Superior temporal gyrus (tissue), 1 donor: ENCODE measurements around the gene SRSF12.

Experiments used
- DNase-seq: peaks from one replicate; pipeline ENCODE4 v3.0.0-alpha.2; 2016; ENCODE audit errors: extremely low spot score

SRSF12 gene

DNA sequence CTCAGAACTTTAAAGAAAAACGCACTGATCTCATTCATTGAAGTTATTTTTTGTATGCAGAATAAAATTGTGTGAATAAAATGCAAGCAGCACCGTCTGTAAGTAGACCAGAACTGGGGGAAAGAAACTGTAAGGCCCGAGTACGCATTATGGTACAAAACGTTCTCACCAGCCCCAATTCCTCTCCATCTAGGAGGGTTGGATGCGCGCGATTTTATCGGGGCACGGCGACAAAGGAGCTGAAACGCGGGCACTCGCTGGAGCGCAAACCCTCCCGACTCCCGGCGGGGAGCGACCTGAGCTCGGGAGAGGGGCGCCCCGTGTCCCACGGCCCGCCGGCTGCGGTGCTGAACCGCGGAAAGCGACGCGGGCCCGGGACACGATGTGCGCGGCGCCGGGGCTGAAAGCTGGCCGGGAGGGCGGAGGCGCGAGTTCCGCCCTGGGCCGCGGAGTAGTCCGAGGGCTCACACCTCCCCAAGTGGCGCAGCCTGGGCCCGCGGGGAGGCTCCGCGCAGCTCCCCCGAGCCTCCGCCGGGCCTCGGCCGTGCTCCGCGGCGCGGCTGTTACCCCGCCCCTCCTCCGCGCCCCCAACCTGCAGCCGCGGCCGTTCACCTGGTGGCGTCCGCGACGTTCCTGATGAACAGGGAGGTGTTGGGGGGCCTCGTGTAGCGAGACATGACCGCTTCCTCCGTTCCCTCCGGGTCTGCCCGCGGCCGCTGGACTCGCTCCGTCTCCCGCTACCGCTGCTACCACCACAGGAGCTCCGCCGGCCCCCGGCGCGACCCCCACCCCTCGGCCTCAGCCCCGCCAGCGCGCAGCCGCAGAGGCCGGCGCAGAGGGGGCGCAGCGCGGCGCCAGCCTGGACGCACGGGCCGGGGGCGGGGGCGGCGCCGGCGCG is at the start of gene SRSF12:
TSS of gene SRSF12 (minus strand) at position 861 of the 898 bp plus-strand sequence. CDS start at position 677, 184 bp downstream.
- no peak for DNase-seq

DNA sequence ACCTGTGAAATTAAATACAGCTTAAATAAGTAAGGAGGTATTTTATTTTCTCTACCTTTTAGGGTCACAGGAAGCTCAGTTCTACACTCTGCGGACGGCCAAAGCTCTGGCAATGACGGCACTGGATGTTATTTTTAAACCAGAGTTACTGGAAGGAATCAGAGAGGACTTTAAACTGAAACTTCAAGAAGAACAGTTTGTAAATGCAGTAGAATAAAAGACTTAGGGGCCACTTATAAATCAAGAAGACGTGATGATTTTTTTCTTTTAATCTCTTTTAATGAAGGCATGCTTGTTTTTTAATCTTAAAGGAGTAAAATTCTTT is 44.1 kb upstream of the SRSF12 start:
- DNase-seq: no peak

DNA sequence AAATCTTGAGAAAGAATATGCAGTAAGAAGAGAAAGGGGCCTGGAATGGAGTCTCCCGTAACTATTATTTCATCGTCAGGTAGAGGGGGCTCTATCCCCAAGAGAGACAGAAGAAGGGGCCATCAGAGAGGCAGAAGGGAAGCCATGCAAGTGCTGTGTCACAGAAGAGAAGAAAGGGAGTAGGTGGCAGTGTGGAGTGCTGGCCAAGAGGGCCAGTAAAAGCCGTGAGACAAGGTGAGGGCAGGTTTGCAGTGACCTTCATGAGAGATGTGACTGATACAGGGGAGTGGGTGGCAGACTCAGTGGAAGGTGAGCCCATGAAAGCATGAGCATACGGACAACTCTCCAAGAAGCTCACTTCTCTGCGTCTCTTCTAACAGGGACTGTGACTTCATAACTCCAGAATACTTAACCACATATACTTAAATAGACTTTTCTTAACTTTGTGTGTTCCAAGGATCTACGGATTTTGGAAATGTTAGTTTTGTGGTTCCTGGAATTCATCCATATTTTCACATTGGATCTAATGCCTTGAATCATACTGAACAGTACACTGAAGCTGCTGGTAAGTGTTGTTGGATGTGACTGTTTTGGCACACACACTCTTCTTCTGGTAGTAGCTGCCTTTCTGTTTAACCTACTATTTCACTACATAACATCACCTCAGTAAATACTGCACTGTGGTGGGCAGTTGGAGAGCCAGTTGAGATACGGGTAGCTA is 43.6 kb upstream of the SRSF12 start:
- DNase-seq: no peak

DNA sequence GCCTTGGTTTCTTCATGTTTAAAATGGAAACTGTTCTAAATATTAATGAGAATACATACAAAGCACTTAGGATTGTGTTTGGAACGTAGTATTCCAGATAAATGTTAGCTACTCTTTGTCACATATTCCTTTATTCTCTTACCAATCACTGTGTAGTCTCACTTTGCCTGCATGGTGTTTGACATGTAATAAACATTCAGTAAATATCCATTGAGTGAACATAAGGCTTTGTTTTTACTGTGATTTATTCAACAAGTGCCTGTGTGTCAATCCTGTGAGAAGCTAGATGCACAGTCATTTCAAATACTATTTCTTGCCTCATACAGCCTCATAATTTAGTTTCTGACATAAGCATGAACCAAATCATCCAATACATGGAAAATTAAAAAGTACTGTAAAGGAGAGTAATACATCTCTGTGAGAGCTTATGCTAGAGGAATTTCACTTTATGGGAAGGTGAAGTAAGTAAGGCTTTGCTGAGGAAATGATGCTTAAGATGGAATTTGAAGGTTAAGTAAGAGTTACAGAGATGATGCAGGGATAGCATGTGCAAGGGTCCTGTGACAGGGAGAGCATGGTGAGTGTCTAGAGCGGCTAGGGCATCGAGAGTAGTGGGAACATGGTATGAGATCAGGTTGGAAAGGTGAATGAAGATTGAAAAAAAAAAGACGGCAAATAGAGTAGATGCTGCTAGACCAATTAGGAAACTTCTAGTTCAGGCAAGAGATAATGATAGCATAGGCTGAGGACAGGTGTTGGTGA is 42.6 kb upstream of the SRSF12 start:
- DNase-seq: no peak

DNA sequence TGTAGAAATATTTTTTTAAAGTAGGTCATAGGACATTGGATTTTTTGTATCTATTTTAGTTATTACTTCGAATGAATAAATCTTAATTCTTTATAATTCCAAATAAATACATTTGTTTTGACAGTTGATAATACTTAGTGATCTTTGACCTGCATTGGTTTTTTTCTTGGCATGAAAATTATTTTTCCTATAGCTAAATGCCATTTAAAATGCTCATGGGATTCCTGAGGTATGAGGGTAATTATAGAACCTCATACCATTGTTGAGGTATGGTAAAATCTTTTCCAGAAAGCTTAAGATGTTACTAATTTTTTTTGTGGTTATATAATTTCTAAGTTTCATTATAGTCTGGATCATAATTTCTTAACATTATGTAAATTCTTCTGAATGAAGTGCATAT is 36.3 kb upstream of the SRSF12 start:
- no peak for DNase-seq

DNA sequence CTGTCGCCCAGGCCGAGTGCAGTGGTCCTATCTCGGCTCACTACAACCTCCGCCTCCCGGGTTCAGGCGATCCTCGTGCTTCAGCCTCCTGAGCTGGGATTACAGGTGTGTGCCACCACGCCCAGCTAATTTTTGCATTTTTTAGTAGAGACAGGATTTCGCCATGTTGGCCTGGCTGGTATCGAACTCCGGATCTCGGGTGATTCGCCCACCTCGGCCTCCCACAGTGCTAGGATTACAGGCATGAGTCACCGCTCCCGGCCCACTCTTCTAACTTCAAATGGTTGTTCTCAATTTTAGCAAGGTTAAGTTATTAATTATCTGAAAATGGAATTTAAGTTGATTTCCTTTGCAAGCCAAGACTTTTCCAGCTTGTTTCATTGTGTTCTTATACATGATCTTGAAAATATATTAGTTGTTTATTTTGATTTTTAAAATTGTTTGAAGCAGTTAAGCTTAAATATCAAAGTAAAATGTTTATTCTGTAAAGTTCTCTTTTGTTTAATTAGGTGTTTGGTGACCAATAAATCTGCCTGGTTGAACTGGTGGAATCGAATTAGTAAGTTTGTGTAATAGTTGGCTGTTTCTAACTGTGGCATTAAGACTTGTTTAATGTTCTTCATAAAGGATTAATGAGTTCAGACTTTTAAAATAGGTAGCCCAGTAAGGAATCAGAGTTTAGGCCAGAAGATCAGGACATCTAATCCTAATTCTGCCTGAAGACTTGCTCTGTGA is 30.3 kb upstream of the SRSF12 start:
- DNase-seq: no peak

DNA sequence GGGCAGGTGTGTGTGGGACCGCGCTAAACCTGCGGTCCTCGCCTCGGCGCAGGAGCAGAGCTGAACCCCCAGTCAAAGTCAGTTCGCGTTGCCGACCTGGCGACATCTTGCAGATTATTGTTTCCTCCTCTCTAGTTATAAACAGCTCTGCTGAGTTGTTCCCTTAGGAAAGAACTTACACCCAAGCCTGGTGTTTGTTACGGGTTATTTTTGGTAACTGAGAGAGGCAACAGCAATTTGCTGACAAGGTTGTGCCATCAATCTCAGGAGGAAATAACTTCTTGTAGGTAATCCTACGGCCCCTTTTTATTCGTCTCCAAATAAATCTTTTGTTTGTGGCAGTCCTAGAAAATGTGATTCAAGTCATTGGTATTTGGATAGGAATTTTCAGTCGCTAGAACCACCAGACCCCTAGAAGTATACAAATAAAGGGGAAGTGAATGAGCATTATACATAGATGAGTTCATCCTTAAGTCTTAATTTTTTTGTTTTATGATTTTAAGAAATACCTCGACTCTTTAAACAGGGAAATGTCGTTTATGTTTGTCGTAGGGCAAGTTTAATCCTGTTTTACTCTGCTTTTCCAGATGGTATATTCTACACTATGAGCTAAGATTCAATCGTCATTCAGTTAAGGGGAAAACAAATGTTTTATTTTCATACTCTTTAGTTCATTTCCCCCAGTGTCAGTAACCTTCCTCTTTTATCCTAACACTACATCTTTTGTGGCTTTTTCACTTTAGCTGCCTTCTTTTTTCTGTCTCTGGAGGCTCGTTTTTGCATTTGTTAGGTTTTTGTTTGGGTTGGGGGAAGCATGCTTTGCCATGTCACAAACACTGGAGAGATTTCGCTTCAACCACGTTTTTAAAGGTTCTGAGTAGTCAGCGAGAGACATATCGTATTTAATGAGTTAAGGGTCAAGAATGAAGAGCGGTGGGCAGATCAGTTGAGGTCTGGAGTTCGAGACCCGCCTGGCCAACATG is 29.1 kb upstream of the SRSF12 start:
- peak; percentile 56 for DNase-seq

DNA sequence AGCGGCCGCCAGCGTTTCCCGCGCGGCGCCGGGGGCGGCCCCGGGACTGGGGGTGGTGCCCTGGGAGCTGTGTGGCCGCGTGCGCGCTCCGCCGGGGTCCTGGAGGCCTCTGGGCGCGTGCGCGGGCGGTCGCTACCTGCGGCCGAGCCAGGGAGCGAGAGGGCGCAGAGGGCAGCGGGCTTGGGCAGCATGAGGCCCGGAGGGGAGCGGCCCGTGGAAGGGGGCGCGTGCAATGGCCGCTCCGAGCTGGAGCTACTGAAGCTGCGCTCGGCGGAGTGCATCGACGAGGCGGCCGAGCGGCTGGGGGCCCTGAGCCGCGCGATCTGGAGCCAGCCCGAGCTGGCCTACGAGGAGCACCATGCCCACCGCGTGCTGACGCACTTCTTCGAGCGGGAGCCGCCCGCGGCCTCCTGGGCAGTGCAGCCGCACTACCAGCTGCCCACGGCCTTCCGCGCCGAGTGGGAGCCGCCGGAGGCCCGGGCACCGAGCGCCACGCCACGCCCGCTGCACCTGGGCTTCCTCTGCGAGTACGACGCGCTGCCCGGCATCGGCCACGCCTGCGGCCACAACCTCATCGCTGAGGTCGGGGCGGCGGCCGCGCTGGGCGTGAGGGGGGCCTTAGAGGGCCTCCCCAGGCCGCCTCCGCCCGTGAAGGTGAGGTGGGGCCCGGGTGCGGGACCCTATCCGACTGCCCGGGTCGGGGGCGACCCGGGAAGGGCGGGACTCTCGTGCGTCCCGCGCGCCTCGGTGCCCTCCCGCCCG is 28.3 kb upstream of the SRSF12 start, which contains the start of gene PM20D2:
TSS of gene PM20D2 (plus strand) at position 100 of the 762 bp plus-strand sequence. CDS start at position 190, 90 bp downstream.
- peak; percentile 32 for DNase-seq

DNA sequence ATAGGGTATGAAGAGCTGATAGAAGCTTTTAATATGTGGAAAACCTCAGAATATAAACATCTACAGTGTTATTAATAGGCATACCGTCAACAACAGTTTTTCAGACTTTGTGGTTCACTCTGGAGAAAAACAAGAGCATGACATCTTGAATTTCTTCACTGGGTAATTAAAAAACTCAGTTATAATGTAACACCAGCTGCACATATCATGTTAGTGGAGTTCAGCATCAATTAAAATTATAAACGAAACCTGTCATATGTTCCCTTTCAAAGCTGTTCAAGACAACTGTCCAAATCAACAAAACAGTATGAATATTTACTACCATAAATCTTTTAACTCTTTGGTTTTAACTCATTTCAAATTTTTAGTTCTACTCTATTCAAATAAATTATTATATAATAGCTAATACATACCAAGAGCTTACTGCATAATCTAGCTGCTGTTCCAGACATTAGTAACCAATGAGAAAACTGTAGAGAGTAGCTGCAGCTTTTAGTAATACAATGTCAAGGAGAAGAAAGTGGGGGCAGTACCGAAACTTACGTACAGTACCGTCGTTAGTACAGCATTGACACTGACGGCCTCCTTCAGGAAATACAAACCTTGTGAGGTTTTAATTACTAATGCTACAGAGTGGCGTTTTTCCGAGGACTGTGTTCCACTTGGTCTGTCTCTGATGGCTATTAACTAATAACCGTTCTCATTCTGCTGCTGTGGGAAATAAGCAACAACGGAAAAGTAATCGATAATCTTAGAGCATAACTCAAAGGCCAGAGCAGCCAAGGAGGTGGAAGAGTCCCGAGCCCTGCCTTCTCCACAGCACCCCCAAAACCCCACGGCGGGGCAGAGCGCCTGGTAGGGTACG is 27.5 kb upstream of the SRSF12 start:
- peak; percentile 62 for DNase-seq

DNA sequence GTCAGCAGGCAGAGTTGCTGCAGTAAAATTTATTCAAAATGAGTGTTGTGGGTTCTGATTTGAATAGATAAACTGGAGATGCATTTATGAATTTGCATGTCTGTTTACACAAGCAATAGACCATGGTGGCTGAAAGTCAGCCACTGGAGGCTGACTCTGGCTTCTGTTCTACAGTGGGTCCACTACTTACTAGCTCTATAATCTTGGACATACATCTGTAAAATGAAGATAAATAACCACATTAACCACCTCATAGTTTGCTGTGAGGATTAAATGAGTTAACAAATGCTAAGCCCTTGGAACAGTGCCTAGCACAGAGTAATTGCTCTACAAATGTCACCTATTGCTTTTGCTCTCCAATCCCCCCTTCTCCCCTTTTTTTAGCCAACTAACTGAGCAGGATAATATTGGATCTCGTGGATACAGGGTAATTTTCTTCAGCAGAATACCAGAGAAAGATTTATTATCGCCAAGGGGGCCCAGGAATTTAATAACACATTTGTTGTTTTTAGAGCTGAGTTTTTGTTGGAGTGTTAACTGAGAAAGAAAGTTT is 26.6 kb upstream of the SRSF12 start:
- no peak for DNase-seq

DNA sequence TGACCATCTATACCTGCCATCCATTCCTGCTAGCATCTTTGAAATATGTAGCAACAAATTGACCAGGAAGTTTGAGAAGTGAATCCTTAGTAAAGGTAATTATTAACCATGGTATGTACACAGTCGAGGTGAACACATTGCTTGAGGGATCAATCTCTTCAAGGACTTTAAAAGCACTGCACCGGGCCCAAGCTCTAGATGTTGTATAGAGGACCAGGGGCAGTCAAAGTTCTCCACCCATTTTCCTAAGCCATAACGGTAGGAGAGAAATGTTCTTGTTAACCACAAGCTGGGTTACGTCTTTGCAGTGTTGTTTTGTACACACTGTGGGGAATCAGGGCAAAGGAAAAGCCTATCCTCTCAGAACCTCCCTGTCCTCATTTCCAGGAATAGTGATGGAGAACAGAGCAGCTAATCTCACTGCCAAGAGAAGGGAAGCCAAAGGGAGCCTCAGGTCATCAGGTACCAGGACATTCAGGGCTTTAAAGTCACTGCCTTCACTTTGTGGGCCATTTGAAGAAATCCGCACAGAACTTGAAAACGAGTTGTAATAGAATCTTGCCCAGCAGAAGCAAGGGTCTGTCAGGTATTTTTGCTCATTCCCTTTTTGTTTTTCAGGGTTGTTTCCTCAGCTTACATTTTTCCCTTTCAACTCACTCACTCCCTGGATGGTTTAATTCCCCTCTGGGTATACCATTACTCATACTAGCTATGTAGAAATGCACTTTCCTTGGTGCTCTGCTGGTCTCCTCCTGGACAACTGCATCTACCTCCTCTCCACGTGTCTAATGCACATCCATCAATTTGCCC is 22.7 kb upstream of the SRSF12 start:
- DNase-seq: no peak

DNA sequence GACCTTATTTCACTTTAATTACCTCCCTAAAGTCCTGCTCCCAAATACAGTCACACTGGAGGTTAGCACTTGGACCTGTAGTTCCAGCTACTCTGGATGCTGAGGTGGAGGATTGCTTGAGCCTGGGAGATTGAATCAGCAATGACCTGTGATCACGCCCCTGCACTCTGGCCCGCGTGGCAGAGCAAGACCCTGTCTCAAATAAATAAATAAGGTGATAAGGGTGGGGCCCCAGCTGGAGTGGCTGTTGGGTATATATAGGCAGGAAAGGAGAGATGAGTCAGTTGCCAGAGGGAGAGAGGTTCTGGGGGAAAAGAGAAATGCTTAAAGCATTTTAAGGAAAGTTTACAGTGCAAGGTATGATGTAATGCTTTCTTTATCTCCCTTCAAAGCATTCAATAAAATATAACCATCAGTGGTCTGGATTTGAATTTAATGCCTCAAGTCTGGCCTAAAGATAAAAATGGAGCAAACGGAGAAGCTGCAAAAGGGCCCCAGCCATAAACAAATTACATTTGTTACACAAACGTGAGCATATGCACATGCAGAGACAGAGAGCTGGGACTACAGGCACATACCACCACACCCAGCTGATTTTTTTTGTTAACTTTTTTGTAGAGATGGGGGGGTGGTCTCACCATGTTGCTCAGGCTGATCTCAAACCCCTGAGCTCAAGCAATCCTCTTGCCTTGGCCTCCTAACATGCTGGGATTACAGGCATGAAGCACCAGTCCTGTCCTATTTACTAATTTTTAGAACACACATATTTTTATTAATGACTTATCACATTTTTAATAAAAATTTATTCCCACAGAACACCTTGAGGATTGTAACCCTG is 21.9 kb upstream of the SRSF12 start:
- no peak for DNase-seq

DNA sequence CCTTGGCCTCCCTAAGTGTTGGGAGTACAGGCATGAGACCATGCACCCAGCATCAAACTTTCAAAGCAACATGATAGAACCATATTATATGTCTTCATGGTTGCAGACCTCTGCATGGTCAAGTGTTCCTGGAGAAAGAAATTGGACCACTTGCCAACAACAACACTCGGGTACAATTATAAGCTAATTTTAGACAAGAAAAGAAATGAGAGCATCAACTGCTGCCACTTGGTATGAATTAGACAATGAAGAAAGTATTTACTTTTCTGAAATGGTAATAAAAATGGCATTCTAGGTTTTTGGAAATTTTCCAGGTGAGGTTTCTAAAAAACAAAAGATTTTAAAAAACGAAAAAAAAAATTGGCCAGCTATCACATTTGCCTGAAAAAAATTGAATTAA is 20.3 kb upstream of the SRSF12 start:
- no peak for DNase-seq

DNA sequence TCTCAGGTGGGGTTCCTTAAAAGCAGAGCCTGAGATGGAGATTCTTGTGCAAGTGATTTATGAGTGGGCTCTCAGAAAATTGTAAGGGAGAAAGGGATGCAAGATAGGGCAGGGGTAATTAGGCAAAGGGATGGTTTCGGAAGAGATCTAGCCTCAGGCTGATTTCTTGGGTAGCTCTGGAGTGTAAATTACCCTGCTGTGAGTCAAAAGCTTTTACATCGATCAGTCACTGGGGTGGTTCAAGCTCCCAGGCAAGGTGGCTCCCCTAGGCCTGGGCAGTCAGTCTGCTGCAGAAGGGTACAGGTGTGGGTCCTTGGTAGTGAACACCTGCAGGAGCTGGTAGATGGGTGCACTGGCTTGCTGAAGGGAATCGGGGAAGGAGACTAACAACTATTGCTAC is 16.9 kb upstream of the SRSF12 start:
- no peak for DNase-seq

DNA sequence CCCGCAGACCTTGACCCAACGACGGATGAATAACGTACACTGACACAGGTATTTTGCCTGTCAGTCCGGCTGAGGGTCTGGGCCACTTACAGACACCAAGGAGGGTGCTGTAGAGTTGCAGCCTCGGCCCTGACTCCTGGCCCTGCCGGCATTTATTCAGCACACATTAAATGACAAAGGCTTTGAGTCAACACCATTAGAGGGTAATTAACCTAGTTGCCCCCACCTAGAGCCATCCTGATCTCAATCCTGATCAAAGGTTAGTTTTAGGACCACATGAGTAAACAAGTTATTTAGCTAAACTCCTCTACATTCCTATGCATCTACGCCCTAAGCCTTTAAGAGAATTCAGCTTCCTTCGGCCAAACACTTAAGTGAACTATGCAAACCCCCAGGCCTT is 16.1 kb upstream of the SRSF12 start:
- no peak for DNase-seq

DNA sequence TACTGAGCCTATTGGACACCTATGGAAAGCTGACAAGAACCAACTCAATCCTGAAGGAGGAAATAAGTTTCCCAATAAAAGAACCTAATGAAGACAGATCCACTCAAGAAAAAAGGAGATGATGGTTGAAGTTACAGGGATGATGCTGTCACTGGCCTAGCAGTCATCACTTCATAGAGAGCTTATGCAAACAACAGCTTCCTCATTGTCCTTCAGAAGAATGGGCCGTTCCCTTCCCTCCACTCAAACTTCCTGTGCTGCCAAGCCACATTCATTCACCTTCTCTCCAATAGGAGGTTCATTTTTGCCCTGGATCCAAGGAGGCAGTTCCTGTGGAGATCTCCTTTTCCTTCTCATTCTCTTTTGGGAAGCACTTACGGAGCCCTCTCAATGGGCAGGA is 14.2 kb upstream of the SRSF12 start:
- no peak for DNase-seq

DNA sequence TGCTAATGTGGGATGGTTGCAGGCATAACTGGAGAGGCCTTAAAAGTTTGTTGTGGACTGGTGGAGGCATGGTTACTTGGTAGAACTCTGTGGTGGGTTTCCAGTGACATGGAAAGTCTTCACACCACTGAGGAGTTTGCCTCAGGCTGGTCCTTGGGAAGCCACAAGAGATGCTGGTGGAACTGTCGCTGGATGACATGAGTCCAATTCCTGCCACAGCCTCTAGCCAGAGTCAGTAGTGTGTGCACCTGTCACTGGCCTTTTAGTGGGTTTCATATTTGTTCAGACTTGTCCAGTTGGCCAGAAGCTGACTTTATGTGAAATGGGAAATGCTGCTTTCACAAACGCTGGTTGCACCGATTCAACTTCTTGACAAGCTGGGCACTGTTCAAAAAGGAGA is 13.7 kb upstream of the SRSF12 start:
- no peak for DNase-seq
